HL-60 (cell line): ENCODE measurements around the gene PPHLN1.

Source experiments
- DNase-seq, 2 experiments: peaks; one replicate each; pipeline ENCODE4 v3.0.0-alpha.2; 2010 to 2020; ENCODE audit warnings: low read depth in 1 of 2, low spot score in 1 of 2
- H3K27ac ChIP-seq: fragments of 250-450 bp; sonication (Bioruptor Pico); replicated peaks from 2 replicates; pipeline ENCODE4 v1.5.1; 2020; ENCODE audit warnings: mild to moderate bottlenecking, moderate library complexity
- H3K27me3 ChIP-seq: fragments of 250-450 bp; sonication (Bioruptor Pico); 2 replicates; pipeline ENCODE4 v1.5.1; 2021; ENCODE audit warnings: mild to moderate bottlenecking, moderate library complexity; ENCODE audit not compliant: insufficient read depth, poor library complexity, severe bottlenecking
- H3K4me3 ChIP-seq: replicated peaks from 2 replicates; pipeline ENCODE4 v1.5.1; 2011; ENCODE audit warnings: mild to moderate bottlenecking, control low read depth, low read length; ENCODE audit not compliant: insufficient read depth
- CTCF ChIP-seq: IDR thresholded peaks from one replicate; pipeline ENCODE4 v1.5.1; 2011; ENCODE audit warnings: low read length, control low read depth, inconsistent platforms; ENCODE audit not compliant: insufficient read depth
- GABPA ChIP-seq: IDR thresholded peaks from 2 replicates; pipeline ENCODE4 v1.6.1; 2012; ENCODE audit warnings: low read depth
- POLR2AphosphoS5 ChIP-seq: IDR thresholded peaks from 2 replicates; pipeline ENCODE4 v1.6.1; 2012; ENCODE audit warnings: low read depth
- REST ChIP-seq: IDR thresholded peaks from 2 replicates; pipeline ENCODE4 v1.6.1; 2012; ENCODE audit warnings: low read depth; ENCODE audit not compliant: insufficient replicate concordance
- SPI1 ChIP-seq: IDR thresholded peaks from 2 replicates; pipeline ENCODE4 v1.6.1; 2012; ENCODE audit warnings: low read depth, mild to moderate bottlenecking, borderline replicate concordance

PPHLN1 gene

GRCh38 chr12:42473561-42473960, 147.6 kb downstream of the PPHLN1 start:
- DNase-seq: no peak
- Histone ChIP-seq H3K27me3 (no peaks in the 10 kb centered on the region), H3K4me3 (no peak overlapping the region), H3K27ac (no peak overlapping the region)
- TF ChIP-seq REST (no peak), CTCF (no peak), POLR2AphosphoS5 (no peak)

GRCh38 chr12:42474391-42474790, 148.4 kb downstream of the PPHLN1 start:
- no peak for DNase-seq

GRCh38 chr12:42475106-42475505, 149.1 kb downstream of the PPHLN1 start:
- Histone ChIP-seq H3K4me3 (no peak overlapping the region), H3K27me3 (no peaks in the 10 kb centered on the region), H3K27ac (no peak overlapping the region)
- no peak for TF ChIP-seq SPI1
- no peak for TF ChIP-seq GABPA
- no peak for TF ChIP-seq POLR2AphosphoS5
- TF ChIP-seq CTCF: no peak
- TF ChIP-seq REST: no peak
- DNase-seq: no peak

More at GRCh38 chr12:42474391-42474790, 148.4 kb downstream of the PPHLN1 start:
- no peak for TF ChIP-seq GABPA
- no peak for TF ChIP-seq POLR2AphosphoS5
- no peak for TF ChIP-seq CTCF
- TF ChIP-seq SPI1: no peak
- no peak for TF ChIP-seq REST
- H3K4me3 ChIP-seq: no peak overlapping the region
- H3K27ac ChIP-seq: no peak overlapping the region
- no peaks in the 10 kb centered on the region for H3K27me3 ChIP-seq
